NCI-H1105 treated with DMSO at 0.1 percent for 48 hours (cell line): ENCODE results near the gene ORAI2.
"Not testable (repeated sequence)": the region's sequence is repeated elsewhere in the genome, so short reads cannot be mapped to it uniquely, and the experiment has no call there.

Experiments used
- DNase-seq: peaks from one replicate; lab custom pipeline; 2025; lab: John Stamatoyannopoulos, UW

The ORAI2 gene

GRCh38 chr7:102447311-102447710, 13.9 kb downstream of the ORAI2 start:
- no peak for DNase-seq

- DNase-seq: no peak
These were observed 15.8 kb downstream of the ORAI2 start for GRCh38 chr7:102449136-102449535.

GRCh38 chr7:102450242-102450641, 16.9 kb downstream of the ORAI2 start:
- DNase-seq: no peak

DNA sequence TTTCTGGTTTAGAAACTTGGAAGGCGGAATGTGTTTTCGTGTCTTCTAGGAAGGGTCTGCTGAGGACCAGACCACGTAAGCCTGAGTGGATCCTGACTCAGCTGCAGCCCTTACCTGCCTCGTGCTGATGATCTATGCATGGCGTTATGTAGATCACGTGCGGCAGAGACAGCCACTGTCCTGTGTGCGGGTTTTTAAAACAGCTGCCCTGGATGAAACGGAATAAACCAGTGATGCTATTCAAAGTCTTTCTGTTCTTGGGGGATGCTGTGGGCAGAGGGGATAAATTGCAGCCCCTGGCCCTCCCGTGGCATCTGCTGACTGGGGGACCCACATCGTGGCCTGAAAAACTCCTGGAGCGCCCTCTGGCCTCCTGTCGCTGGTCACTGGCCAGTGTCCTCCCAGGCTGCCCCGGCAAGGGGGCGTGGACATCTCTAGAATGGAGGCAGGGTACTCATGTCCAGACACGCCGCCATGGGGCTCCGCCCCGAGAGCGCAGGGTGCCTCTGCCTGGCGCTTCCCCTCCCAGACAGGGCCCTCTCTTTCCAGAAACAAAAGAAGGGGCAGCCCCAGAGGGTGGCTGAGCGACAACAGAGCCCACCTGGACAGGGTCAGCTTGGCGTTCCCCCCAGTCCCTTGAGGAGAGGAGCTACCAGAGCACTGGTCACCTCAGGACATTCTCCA, 18.1 kb downstream of the ORAI2 start:
- DNase-seq: peak; percentile 61

DNA sequence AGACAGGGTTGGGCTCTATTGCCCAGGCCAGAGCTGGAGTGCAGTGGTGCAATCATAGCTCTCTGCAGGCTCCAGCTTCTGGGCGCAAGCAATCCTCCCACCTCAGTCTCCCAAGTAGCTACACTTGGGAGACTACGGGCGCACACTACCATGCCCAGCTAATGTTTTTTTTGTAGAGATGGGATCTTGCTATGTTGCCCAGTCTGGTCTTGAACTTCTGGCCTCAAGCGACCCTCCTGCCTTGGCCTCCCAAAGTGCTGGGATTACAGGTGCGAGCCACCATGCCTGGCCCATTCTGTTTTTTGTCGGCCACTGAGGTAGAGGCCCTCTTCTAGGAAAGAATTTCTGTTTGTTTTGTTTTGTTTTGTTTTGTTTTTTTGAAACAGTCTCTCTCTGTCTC, 19.1 kb downstream of the ORAI2 start:
- no peak for DNase-seq

DNA sequence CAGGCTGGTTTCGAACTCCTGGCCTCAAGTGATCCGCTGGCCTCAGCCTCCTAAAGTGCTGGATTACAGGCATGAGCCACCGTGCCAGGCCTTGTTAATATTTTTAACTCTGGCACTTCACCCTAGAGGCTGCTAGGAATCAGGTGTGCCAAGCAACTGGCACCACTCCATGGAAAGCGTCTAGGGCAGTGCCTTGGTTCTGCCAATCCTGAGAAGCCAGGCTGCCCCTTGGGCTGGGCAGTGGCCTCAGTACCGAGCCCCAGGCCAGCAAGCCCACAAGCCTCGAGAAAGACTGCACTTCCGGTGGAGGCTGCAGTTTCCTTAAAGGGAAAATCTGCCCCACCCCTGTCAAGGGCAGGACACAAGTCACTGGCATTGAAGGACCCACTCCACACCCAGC, 19.9 kb downstream of the ORAI2 start:
- DNase-seq: no peak

DNA sequence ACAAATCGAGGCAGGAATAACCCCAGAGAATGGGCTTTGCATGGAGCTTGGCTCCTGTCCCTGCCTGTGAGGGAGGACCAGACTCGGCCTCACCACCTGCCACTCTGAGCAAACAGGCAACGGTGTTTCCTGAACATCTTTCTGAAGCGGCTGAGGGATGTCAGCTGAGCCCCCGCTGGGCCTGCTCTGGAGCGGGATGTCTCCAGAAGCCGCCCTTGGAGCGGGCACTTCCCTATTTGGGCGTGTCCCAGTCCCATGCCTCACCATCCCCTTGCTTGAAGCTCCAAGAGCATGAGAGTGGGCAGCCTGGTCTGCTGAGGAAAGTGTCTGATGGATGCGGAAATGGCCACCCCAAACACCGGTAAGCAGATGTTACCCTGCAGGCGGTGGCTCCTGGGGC, 21.1 kb downstream of the ORAI2 start:
- no peak for DNase-seq

GRCh38 chr7:102454932-102455331, 21.6 kb downstream of the ORAI2 start:
- DNase-seq: not testable (repeated sequence)

- no peak for DNase-seq
These were observed 22.2 kb downstream of the ORAI2 start for GRCh38 chr7:102455596-102455995.

- no peak for DNase-seq
These were observed 23.0 kb downstream of the ORAI2 start for GRCh38 chr7:102456327-102456726.

DNA sequence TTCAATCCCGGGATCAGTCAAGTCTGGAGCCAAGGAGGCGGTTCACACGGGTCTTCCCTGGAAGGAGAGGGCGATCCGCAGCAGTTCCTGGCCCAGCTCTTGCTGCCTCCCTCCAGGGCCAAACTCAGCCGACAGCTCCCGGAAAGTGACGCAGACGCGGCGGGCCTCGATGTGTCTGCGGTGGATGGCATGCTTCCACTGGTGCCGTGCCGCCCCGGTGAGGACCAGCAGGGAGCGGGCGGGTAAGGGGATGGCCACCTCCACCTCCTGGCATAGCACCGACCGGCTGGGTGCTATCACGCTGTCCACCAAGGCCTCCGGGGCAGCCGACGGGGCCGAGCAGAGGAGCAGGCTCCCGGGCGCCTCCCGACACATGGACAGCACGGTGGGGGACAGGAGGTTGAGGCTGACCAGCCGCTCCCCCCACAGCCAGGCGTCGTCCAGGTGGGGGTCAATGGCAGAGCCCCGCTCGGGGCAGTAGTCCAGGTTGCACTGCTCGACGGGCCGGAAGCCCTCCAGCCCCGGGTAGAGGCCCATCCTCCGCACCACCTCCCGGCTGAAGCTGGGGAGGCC, 24.1 kb downstream of the ORAI2 start:
- no peak for DNase-seq

DNA sequence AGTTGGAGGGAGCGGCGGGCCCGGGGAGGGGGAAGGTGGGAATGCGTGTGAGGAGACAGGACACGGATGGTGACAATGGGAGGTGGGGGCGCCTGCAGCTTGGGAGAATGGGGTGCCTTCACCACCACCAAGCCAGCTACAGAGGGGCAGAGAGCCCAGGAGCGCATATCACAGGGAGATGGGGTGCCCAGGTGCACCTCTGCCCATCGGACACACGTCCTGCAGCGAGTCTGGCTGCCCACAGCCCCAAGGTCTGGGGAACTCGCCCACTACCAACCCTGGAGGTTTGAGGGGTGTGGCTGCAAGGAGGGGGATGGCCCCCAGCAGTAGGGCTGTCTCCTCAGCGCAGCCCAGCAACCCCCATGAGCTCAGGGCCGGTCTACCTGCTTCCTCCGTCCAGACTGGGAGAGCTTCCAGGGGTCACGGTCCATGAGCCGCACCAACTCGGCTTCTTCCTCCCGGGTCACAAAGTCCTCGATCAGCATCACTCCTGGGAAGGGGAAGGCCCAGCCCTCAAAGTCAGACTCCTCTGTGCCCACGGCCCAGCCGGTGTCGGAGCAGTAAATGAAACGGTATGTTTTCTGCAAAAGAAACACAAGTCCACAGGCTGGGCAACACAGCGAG, 26.0 kb downstream of the ORAI2 start:
- DNase-seq: no peak

DNA sequence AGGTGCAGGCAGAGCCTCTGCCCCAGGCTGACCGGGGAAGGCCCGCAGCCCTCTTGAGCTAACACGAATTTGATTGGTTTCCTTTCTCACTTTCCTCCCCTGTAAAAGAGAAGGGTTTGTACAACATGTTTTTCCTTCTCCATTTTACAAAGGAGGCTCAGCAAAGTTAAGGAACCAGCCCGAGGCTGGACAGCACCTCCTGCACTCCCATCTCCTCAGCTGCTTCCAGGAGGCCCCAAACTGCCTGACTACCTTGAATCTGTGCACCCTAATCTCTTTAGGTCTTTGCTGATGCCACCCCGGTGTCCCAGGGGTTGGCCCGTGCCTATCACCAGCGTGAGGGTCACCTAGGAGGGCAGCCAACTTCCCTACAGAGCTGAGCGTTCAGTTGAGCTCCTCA, 27.1 kb downstream of the ORAI2 start:
- DNase-seq: no peak

DNA sequence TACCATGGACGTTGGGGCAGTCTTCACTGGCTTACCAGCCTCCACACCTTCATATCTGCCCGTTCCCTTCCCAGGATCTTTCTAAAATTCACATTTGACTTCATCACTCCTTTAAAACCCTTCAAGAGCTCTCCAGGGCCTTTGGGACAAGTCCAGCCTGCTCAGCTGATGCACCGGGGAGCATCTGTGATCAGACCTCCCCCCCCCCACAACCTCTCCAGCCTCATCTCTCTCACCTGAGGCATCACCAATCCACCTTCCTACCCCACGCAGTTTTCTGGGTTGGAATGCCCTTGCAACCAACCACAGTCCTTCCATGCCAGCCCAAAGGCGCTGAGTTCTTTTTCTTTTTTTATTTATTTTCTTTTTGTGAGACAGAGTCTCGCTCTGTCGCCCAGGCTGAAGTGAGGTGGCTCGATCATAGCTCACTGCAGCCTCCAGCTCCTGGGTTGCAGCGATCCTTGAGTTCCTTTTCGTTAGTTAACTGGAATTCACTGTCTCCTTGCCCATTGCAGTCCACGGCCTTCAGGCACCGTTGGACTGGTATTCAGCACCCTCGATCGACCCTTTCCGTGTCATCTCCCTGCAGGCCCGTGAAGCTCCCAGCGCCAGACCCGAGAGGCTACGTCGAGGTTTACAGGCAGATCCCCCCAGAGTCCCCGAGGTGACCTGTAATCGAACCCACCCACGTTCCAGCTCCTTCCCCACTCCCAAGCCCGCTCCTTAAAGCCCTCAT, 30.6 kb downstream of the ORAI2 start:
- no peak for DNase-seq

GRCh38 chr7:102464577-102465280, 31.4 kb downstream of the ORAI2 start, which contains the start of the genes ALKBH4 and LRWD1:
Gene ALKBH4 (minus strand): TSS chr7:102464863. CDS start chr7:102464836, 27 bp downstream.
Gene LRWD1 (plus strand): TSS chr7:102464984. CDS start chr7:102465081, 97 bp downstream.
- peak; percentile 83 for DNase-seq

DNA sequence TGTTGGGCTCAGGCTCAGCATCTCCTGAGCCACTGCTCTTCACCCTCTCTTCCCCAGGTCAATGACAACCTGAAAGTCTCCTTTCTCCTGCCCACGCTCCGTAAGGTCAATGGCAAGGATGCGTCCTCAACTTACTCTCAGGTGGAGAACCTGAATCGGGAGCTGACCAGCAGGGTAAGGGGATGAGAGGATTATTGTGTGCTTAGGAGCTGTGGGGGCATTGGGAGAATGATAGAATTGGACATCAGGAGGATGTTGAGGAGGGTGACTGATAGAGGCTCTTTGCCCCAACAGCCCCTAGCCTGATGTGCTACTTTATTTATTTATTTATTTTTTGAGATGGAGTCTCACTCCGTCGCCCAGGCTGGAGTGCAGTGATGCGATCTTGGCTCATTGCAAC, 32.7 kb downstream of the ORAI2 start:
- DNase-seq: no peak

DNA sequence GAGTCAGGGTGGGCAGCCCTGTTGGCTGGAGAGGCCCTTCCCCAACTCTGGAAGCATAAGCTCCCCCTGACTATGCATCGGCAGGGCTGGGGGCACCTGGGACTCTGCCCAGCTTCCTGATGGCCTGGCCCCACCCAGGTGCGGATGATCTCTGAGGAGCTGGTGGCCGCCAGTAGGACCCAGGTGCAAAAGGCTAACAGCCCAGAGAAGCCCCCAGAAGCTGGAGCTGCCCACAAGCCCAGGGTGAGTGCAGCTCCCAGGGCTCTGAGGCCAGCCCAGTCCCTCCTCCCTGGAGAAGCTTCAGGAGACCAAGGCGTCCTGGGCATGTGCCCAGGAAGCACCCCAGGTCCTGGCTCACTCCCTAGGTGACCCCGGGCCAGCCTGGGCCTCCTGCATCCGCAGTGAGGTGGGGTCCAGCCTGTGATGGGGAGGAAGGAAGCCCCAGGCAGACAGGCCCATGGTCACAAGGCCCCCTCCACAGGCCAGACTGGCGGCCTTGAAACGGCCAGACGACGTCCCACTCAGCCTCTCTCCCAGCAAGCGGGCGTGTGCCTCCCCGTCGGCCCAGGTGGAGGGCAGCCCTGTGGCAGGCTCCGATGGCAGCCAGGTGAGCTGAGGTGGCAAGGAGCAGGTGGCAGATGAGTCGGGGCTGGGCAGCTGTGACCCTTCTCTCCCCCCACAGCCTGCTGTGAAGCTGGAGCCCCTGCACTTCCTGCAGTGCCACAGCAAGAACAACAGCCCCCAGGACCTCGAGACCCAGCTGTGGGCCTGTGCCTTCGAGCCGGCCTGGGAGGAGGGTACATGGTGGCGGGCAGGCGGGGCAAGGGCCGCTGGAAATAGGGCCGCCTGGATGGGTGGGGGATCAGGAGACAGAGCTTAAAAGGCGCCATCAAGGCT, 34.5 kb downstream of the ORAI2 start:
- DNase-seq: no peak

GRCh38 chr7:102468478-102469350, 35.3 kb downstream of the ORAI2 start:
- no peak for DNase-seq

GRCh38 chr7:102469351-102469971, 36.1 kb downstream of the ORAI2 start:
- no peak for DNase-seq
